Gastroesophageal sphincter (tissue), 4 donors: ENCODE data around the gene QPCT. TPM values are rescaled to one million over a fixed set of nuclear protein-coding genes. Genes with fewer than 3 reads are reported as not detected.

ENCODE experiments used
- ATAC-seq: fragments of 150-250 bp; one replicate; pipeline ENCODE4 v1.9.1; 2016; ENCODE audit warnings: mild to moderate bottlenecking, moderate library complexity
- H3K27ac ChIP-seq, 4 donors: fragments of 200-600 bp; sonication (generic) in 3 of 4; 1 replicate in 3 of 4; 2 replicates in 1 of 4; pipeline ENCODE4 v1.5.1; 2016 to 2019
- H3K27me3 ChIP-seq: fragments of 200-600 bp; sonication (generic); one replicate; pipeline ENCODE4 v1.5.1; 2019
- H3K36me3 ChIP-seq, 2 donors: fragments of 200-600 bp; sonication (generic); one replicate each; pipeline ENCODE4 v1.5.1; 2019; ENCODE audit warnings: control low read depth in 1 of 2
- H3K4me1 ChIP-seq, 3 donors: fragments of 200-600 bp; sonication (generic); 1 replicate in 2 of 3; 2 replicates in 1 of 3; pipeline ENCODE4 v1.5.1; 2016 to 2019; ENCODE audit warnings: control low read depth in 2 of 3
- H3K4me3 ChIP-seq, 2 donors: fragments of 200-600 bp; sonication (generic); one replicate each; pipeline ENCODE4 v1.5.1; 2019; ENCODE audit warnings: mild to moderate bottlenecking in 1 of 2, moderate library complexity in 1 of 2
- H3K9me3 ChIP-seq, 3 donors: fragments of 200-600 bp; sonication (generic); one replicate each; pipeline ENCODE4 v1.5.1; 2017 to 2019; ENCODE audit warnings: control low read depth in 2 of 3
- EP300 ChIP-seq: sonication (generic); formaldehyde crosslinking; IDR thresholded peaks from one replicate; pipeline ENCODE4 v1.6.1; 2017; ENCODE audit warnings: antibody characterized with exemption, mild to moderate bottlenecking
- POLR2A ChIP-seq, 2 donors: fragments of 450-650 bp; IDR thresholded peaks; one replicate each; pipeline ENCODE4 v1.6.1; 2017; ENCODE audit warnings: antibody characterized with exemption in 2 of 2, mild to moderate bottlenecking in 2 of 2, moderate library complexity in 1 of 2
- POLR2AphosphoS5 ChIP-seq: sonication (generic); formaldehyde crosslinking; IDR thresholded peaks from one replicate; pipeline ENCODE4 v1.6.1; 2017; ENCODE audit warnings: antibody characterized with exemption
- WGBS, 2 donors: methylation state at CpG; one replicate each; pipeline ENCODE4 v1.1.5; 2018; ENCODE audit warnings: low coverage in 1 of 2; 5-methylcytosine and 5-hydroxymethylcytosine counted together
- total RNA-seq, 4 donors: library from RNA; depleted of rRNA; stranded (reverse); fragments of >200 nt; gene quantifications; one replicate each; pipeline ENCODE4 v1.1.0, GENCODE V29; 2016
- TF ChIP-seq, protein P1 (sequence below), 4 experiments: fragments of 200-600 bp in 2 of 4; fragments of 450-650 bp in 2 of 4; sonication (generic) in 1 of 4; IDR thresholded peaks; one replicate each; pipeline ENCODE4 v1.5.1; 2017 to 2019; ENCODE audit warnings: antibody characterized with exemption in 4 of 4, mild to moderate bottlenecking in 2 of 4, moderate library complexity in 2 of 4

QPCT gene
- total RNA-seq, 4 donors from 2014 or later, result 1.5 to 5.2 (median 2.6) TPM

DNA sequence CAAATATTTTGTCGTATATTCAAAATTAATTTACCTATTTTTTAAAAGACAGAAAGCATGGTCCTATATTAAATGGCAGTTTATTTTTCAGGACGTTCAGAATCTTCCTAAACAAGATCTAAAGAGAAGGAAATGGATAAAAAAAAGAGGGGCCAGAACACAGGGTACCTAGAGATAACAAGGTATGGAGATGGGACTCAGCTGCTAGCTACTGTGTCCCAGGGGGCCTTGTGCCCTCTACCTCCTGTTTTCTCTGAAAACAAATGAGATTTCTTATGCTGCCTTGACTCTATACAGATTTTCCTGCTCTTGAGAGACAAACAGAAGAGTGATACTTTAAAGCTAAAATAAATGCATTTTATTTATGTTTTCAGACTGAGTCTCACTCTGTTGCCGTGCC, 29.1 kb upstream of the QPCT start:
- peaks cover 0 to 6% of the 10 kb centered on the region in 2 donors for H3K36me3 ChIP-seq
- no peak for ATAC-seq
- no peak for TF ChIP-seq EP300
- TF ChIP-seq POLR2AphosphoS5, result no peak
- no peak for TF ChIP-seq POLR2A (IDR thresholded peaks at IDR 0.05)
- TF ChIP-seq, protein P1, sequence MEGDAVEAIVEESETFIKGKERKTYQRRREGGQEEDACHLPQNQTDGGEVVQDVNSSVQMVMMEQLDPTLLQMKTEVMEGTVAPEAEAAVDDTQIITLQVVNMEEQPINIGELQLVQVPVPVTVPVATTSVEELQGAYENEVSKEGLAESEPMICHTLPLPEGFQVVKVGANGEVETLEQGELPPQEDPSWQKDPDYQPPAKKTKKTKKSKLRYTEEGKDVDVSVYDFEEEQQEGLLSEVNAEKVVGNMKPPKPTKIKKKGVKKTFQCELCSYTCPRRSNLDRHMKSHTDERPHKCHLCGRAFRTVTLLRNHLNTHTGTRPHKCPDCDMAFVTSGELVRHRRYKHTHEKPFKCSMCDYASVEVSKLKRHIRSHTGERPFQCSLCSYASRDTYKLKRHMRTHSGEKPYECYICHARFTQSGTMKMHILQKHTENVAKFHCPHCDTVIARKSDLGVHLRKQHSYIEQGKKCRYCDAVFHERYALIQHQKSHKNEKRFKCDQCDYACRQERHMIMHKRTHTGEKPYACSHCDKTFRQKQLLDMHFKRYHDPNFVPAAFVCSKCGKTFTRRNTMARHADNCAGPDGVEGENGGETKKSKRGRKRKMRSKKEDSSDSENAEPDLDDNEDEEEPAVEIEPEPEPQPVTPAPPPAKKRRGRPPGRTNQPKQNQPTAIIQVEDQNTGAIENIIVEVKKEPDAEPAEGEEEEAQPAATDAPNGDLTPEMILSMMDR (IDR thresholded peaks at IDR 0.05), result no peak
- H3K4me3 ChIP-seq, result no peak overlapping the region
- 85 to 88% methylated on average over 3 of the region's 3 CpGs for WGBS, 2 donors
- peaks cover 0 to 93% (median 11%) of the 10 kb centered on the region in 3 donors for H3K4me1 ChIP-seq
- no peak overlapping the region for H3K27ac ChIP-seq
- H3K9me3 ChIP-seq, result no peaks in the 10 kb centered on the region
- H3K27me3 ChIP-seq, result no peaks in the 10 kb centered on the region

DNA sequence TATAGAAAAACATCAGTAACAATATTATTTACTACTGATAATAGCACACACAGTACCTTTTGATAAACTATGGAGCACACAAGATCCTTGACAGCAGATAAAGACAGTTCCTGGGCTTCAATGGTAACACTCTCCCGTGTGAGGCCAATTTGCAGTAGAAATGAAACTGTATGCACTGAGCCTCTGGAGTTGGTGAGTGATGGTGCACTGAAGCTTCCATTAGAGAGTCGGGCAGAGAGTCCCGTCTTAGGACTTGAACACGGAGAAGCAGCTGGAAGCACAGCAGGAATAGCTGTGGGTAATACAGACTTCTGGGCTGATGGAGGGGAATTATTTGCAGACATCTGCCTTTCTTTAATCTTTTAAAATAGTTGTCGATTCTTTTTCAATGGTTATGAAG, 28.2 kb upstream of the QPCT start:
- H3K4me3 ChIP-seq, result no peak overlapping the region
- ATAC-seq, result no peak
- H3K9me3 ChIP-seq, result no peaks in the 10 kb centered on the region
- peaks cover 0 to 6% of the 10 kb centered on the region in 2 donors for H3K36me3 ChIP-seq
- WGBS, 2 donors, result 88 to 98% methylated on average over 5 of the region's 5 CpGs
- H3K4me1 ChIP-seq, result peaks cover 0 to 93% (median 8%) of the 10 kb centered on the region in 3 donors
- no peak for TF ChIP-seq EP300
- H3K27me3 ChIP-seq, result no peaks in the 10 kb centered on the region
- no peak overlapping the region for H3K27ac ChIP-seq

DNA sequence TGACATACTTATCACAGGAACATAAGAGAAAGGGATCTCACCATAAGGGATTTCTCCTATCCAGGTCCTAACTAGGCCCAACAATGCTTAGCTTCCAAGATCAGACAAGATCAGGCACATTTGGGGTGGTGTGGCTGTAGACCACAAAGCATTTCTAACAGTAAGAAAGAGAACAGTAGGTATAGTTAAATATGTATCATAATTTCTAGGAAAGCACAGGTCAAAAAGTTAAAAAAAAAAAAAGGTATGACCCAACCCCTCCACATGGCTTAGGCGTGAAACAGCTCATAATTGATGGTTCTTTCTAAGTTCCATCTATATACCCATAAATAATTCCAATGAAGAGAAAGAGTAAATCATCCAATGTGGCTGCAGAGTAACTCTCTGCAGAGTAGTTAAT, 26.7 kb upstream of the QPCT start:
- Histone ChIP-seq H3K36me3 (peaks cover 0 to 6% of the 10 kb centered on the region in 2 donors), H3K27me3 (no peaks in the 10 kb centered on the region), H3K27ac (no peak overlapping the region), H3K9me3 (no peaks in the 10 kb centered on the region), H3K4me1 (peaks cover 0 to 93% (median 3%) of the 10 kb centered on the region in 3 donors), H3K4me3 (no peak overlapping the region)
- TF ChIP-seq EP300 (no peak), POLR2AphosphoS5 (no peak), POLR2A (IDR thresholded peaks at IDR 0.05) (no peak)
- TF ChIP-seq, protein P1 (IDR thresholded peaks at IDR 0.05), result no peak
- ATAC-seq, result no peak
- 63 to 100% methylated on average over 1 of the region's 1 CpG for WGBS, 2 donors

DNA sequence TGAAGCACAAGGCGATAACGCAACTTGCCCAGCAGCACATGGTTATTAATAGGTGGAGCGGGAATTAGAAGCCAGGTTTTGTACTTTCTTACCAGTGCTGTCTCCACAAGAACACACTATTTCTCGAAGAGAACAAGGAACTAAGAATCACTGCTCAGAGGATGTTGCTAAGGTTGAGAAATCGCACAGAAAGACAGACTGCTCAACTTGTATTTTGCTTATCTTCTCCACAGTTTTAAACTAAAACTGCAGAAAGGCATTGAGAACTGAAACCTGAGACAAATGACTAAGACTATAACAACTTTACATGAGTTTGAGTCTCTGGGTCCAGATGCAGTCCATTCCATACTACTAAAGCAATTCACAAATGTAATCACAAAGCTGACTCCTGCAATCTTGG, 26.0 kb upstream of the QPCT start:
- H3K27ac ChIP-seq, result peak overlapping the region in 2 of 4 donors; percentile 1 to 43
- H3K4me3 ChIP-seq, result no peak overlapping the region
- no peaks in the 10 kb centered on the region for H3K9me3 ChIP-seq
- H3K27me3 ChIP-seq, result no peaks in the 10 kb centered on the region
- no peak for ATAC-seq
- no peak for TF ChIP-seq POLR2A (IDR thresholded peaks at IDR 0.05)
- TF ChIP-seq POLR2AphosphoS5, result peak; percentile 22
- 30 to 50% methylated on average over 5 of the region's 5 CpGs for WGBS, 2 donors
- H3K36me3 ChIP-seq, result peaks cover 0 to 6% of the 10 kb centered on the region in 2 donors
- H3K4me1 ChIP-seq, result peaks cover 0 to 94% (median 3%) of the 10 kb centered on the region in 3 donors

DNA sequence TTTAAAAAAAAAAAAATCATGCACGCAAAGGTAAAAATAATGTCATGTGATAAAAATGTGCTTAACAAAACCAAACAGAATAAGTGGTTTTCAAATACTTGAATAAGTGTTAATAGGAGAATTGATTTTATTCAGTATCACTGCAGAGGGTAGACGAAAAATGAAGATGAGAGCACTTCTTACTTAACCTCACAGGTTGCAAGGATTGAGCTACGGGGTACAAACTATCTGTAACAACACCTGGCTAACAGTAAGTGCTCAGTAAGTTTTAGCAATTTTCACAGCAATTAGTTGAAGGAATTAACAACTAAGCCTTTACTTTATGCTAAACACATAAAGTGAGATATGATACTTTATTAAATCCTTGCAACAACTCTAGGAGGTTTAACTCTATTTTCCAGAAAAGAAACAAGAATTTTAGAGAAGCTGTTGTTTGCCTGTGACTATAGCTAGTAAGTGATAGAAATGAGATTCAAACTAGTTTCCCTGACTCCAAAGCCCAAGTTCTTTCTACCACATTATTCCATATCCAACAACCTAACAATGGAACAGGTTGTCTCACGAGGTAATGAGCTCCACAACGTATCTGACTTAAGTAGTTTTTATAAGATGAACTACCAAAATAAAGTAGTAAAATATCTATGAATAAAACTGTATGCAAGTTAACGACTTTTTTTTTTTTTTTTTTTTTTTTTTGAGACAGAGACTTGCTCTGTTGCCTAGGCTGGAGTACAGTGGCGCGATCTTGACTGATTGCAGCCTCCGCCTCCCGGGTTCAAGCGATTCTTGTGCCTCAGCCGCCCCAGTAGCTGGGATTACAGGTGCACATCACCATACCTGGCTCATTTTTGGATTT, 24.4 kb upstream of the QPCT start:
- H3K27ac ChIP-seq, result no peak overlapping the region
- peaks cover 0 to 6% of the 10 kb centered on the region in 2 donors for H3K36me3 ChIP-seq
- no peak overlapping the region for H3K4me3 ChIP-seq
- no peaks in the 10 kb centered on the region for H3K27me3 ChIP-seq
- WGBS, 2 donors, result 86 to 92% methylated on average over 10 of the region's 12 CpGs
- no peaks in the 10 kb centered on the region for H3K9me3 ChIP-seq
- ATAC-seq, result no peak
- no peak for TF ChIP-seq EP300
- no peak for TF ChIP-seq POLR2AphosphoS5
- no peak for TF ChIP-seq POLR2A (IDR thresholded peaks at IDR 0.05)
- TF ChIP-seq, protein P1 (IDR thresholded peaks at IDR 0.05), result no peak
- peaks cover 0 to 81% (median 3%) of the 10 kb centered on the region in 3 donors for H3K4me1 ChIP-seq
